HG02759 (cell line): ENCODE measurements around the gene IFFO2.

Experiments used
- ATAC-seq: cut with Tn5 transposase; IDR thresholded peaks from one replicate; pipeline ENCODE4 v1.9.1; 2021; ENCODE audit warnings: mild to moderate bottlenecking, moderate library complexity; ENCODE audit not compliant: unreplicated experiment

The IFFO2 gene

GRCh38 chr1:18956193-18957135 lies at the start of gene IFFO2:
Gene IFFO2, minus strand, starts transcription at chr1:18956676. Its CDS starts 344 bp downstream, at chr1:18956332.
- ATAC-seq, result peak; percentile 76

DNA sequence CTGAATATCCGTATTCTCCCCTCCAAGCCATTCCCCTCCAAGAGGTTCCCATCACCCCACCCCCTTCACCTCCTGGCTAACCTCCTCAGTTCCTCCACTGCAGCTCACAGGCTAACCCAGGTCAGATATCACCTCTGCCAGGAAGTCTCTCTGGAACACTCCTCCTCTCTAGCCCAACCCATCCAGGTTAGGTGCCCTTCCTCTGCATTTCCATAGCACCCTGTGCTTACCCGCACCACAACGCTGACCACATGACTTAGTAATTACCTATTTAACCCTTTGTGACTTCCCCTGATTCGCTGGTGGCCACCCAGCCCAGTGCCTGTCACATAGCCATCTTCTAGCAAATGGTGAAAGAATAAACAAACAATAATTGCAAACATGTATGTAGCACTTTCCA lies 49.5 kb upstream of the IFFO2 start:
- ATAC-seq, result no peak

GRCh38 chr1:19003371-19004290 lies 47.2 kb upstream of the IFFO2 start:
- no peak for ATAC-seq

GRCh38 chr1:19000065-19000464 lies 43.6 kb upstream of the IFFO2 start:
- ATAC-seq, result no peak

- no peak for ATAC-seq
Observed at GRCh38 chr1:18999359-18999758, 42.9 kb upstream of the IFFO2 start.

GRCh38 chr1:18998016-18998724 lies 41.7 kb upstream of the IFFO2 start:
- no peak for ATAC-seq

DNA sequence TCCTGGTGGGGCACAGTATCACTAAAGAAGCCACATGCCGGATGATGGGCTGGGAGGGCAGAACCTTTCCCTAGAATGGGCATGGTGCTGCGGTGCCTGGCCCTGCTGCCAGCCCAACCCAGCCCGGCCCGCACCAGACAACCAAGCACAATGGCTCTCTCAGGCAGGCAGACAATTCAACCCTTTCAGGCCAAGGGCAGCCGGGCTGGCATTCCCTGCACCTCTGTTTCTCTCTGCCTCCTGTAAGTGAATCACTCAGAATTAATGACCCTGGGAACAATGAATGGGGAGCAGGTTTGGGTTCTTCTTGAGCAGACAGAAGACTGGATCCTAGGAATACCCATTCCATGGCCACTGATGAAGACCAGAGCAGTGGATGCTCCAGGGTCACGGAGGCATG lies 41.0 kb upstream of the IFFO2 start:
- ATAC-seq, result no peak

DNA sequence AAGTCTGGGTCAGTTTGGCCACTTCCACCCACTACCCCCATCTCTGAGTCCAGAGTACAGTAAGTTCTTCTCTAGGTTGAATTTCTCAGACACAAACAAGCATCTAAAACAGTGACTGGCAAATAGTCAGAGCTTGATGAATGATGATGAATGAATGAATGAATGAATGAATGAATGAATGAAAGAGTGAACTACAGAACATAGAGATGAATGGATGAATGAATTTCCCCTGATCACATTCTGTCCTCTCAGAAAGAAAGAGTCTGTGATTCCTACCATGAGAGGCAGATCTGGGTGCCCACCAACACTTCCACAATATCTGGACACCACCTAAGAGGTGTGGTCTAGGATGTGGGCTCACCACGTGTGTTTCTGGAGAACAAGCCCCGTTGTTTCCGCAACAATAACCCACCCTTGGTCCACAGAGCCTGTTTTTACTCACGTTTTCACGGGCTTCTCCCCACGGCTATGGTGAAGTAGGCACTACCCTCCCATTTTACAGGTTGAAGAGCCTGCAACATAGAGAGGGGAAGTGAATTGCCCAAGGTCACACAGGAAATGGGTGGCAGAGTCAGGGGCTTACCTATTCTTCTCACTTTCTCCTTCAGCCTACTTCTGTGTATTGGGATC lies 40.2 kb upstream of the IFFO2 start:
- no peak for ATAC-seq

- no peak for ATAC-seq
Observed at GRCh38 chr1:18994381-18994780, 37.9 kb upstream of the IFFO2 start.

DNA sequence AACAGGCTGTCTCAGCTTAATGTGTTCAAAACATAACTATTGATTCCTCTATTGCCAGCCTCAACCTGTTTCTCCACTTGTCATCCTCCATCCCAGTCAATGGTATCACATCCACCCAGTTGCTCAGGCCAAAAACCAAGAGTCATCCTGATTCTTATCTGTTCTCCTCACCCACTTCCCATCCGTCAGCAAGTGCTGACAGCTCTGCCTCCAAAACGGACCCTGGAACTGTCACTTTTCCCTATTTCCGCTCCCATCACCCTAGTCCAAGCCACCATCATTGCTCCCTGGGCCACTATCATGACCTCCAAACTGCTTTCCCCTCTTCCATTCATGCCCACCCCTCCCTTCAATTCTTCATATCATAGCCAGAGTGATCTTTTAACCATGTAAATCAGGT lies 36.2 kb upstream of the IFFO2 start:
- no peak for ATAC-seq

DNA sequence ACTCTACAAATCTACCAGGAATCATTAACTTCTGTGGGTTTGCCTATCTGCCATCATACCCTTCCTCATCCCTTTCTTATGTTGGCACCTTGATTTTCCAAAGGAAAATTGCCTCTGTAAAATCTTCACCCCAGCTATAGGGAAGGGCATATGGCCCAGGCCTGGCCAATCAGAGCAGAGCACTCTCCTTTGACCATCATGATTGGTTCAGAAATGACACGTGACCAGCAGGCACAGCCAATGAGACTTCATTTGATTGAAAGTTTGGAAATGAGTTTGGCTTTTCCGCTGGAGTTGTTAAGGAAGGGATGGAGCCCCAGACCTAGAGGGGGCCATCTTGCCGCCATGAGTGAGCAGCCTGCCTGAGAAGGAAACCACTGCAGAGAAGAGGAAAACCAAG lies 35.1 kb upstream of the IFFO2 start:
- no peak for ATAC-seq

DNA sequence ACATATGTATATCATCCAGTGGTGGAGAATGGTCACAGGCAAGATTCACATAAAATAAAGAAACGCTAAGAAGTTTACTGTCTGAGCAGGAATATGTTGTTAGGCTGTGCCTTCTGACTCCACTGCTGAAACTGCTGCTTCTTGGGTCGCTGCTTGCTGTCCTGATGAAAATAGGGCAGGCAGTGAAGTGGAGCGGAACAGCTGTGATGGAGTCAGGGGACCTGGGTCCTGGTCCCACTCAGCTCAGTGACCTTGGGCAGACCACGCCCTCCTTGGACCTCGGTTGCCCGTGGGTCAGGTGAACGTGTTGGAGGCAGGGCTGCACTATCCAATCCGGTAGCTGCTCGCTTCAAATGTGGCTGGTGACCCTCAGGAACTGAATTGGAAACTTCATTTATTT lies 33.4 kb upstream of the IFFO2 start:
- no peak for ATAC-seq

DNA sequence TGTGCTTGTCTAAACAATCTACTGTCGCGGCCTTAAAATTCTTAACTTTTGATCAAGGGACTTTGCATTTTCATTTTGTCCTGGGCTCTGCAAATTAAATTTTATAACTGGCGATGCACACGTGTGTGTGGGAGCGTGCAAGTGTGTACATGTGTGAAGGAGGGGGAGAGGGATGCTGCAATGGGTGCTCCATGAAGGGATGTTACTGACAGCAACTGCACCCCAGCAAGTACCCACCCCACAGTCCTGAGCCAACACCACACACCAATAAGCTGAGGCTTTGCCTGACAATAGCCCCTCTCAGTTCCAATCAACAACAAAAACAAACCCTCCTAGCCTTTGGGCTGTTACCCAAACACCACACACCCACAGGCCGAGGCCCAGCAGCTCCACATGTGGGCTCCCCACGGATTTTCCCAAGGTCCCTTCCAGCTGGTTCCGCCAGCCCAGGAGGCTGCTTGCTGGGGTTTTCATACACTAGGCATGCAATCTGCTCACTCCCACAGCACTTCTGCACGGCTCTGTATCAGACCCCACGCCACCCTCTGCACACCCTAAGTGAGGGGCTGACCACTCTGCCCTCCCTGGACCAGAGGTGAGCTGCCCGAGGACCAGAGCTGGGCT lies 32.8 kb upstream of the IFFO2 start:
- ATAC-seq, result no peak

GRCh38 chr1:18981242-18981641 lies 24.8 kb upstream of the IFFO2 start:
- no peak for ATAC-seq

GRCh38 chr1:18978706-18979105 lies 22.2 kb upstream of the IFFO2 start:
- ATAC-seq, result no peak

DNA sequence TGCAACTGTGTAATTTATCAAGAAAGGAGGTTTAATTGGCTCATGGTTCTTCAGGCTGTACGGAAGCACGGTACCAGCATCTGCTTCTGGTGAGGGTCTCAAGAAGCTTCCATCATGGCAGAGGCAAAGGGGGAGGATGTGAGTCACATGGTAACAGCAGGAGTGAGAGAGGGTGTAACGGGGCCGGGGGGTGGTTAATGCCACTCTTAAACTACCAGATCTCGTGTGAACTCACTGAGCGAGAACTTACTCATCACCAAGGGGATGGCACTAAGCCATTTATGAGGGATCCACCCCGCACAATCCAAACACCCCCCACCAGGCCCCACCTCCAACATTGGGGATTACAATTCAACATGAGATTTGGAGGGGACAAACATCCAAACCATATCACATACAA lies 21.0 kb upstream of the IFFO2 start:
- no peak for ATAC-seq

DNA sequence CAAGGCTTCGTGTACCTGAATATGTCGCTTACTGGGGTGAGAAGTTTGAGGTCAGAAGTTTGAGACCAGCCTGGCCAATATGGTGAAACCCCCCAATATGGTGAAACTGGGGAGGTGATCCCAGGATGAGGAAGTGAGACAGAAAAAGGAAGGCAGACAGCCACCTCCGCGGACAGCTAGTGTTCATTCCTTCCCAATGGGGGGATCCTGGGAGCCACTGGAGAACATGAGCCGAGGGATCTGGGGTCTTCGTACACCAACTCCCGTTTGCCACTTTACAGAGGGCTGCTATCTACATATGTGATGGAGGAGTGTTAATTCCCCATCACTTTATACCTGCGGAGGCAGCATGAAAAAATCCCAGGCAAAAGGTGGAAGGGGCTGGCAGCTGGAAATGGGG lies 19.6 kb upstream of the IFFO2 start:
- no peak for ATAC-seq

GRCh38 chr1:18974606-18975005 lies 18.1 kb upstream of the IFFO2 start:
- ATAC-seq, result no peak

DNA sequence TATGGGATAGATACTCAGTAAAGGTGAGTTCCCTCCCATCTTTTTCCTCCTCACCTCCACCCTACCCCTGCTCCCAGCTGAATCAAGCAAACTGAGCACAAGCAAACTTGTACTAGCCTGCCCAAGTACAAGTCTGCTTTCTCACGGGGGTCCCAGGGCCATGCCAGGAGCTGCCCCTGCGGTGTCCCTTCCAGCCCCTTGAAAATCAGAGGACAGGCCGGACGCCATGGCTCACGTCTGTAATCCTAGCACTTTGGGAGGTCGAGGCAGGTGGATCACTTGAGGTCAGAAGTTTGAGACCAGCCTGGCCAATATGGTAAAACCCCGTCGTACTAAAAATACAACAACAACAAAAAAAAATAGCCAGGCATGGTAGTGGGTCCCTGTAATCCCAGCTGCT lies 17.5 kb upstream of the IFFO2 start:
- no peak for ATAC-seq

DNA sequence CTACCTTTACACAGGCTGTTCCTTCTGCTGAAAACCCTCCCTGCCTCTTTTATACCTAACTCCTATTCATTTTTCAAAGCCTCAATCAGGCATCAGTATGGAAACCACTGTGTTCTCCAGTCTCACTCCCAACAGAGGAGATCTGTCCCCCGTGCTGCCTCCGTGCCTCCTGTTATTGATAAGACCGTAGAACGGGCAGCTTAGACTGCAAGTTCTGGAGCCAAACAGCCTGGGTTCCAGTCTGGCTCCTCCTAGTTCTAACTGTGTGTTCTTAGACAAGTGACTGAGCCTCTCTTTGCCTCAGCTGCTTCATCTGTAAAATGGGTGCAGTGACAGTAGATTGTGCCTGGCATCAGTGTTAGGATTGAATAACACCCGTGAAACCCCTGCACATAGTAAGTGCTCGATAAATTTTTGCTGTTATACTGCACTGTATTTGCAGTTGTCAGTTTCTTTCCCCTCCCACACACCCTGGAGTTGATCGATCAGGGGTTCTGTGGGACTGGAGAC lies 17.0 kb upstream of the IFFO2 start:
- ATAC-seq, result no peak
